Measurements from ENCODE around the gene PKIG. TPM values are rescaled to one million over a fixed set of nuclear protein-coding genes. Genes with fewer than 3 reads are reported as not detected.
A peak's percentile ranks its signal among the peaks of the same experiment; 100 is the strongest.
"Not testable (repeated sequence)": the region's sequence is repeated elsewhere in the genome, so short reads cannot be mapped to it uniquely, and the experiment has no call there.

PKIG gene
- total RNA-seq, 2 experiments from 2014 or later, result 1.1 to 1.6 TPM

- Mint-ChIP-seq H3K36me3 (peaks cover 22% of the 10 kb centered on the region), H3K4me3 (peak overlapping the region; percentile 25), H3K4me1 (peaks cover 89% of the 10 kb centered on the region), H3K27ac (peak overlapping the region; percentile 98), H3K9me3 (ENCODE audit: low read depth) (no peaks in the 10 kb centered on the region), H3K27me3 (no peaks in the 10 kb centered on the region)
- peak; percentile 49 for ATAC-seq
- DNase-seq, result peak; percentile 72
- CTCF ChIA-PET, result interaction anchor here (0.9 to 15.9 kb wide), 8 partner anchors 8 to 334 kb away, joined by 3 to 186 read pairs (median 4); partner anchors contain the start of gene FITM2
These were observed 62.3 kb downstream of the PKIG start for GRCh38 chr20:44644667-44645131.

DNA sequence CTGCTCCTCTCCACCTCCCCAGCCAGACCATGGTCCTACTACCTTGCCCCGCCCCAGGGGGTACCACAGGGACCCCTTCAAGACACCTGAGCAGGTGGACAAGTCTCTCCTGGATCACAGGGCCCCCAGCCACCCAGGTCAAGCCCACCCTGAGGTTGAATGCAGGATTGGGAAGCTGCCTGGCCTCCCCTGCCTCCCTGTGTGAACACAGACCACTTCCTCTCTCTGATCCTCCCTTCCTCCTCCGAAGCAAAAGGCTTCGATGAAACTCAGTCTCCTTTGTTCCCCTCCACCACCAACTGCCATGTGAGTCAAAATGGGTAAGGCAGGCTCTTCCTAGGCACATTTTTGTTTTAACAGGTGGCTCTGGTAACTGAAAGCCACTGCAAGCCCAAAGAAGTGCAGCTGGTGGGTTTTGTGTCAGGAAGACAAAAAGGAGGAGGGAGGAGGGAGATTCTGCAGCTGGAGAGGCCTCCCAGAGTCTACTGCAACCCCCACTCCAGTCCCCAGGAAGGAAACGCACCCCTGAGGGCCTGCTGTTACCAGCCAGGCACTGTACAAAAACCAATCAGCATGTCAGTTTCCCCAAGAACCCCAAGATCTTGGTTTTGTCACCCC, 63.8 kb downstream of the PKIG start:
- ATAC-seq, result peak; percentile 37
- Mint-ChIP-seq H3K4me3 (peak overlapping the region; percentile 45), H3K27ac (peak overlapping the region; percentile 98), H3K4me1 (peaks cover 95% of the 10 kb centered on the region), H3K36me3 (peaks cover 15% of the 10 kb centered on the region), H3K9me3 (ENCODE audit: low read depth) (no peaks in the 10 kb centered on the region), H3K27me3 (no peaks in the 10 kb centered on the region)
- CTCF ChIA-PET, result interaction anchor here (0.8 to 15.9 kb wide), 6 partner anchors 10 to 36 kb away, joined by 3 to 186 read pairs (median 4); no protein-coding TSS in a partner anchor
- peak; percentile 76 for DNase-seq

GRCh38 chr20:44646641-44647274, 64.4 kb downstream of the PKIG start:
- peaks cover 88% of the 10 kb centered on the region for H3K4me1 Mint-ChIP-seq
- ATAC-seq (peak; percentile 0), DNase-seq (peak; percentile 56)
- CTCF ChIA-PET, result interaction anchor here (0.5 to 15.9 kb wide), 7 partner anchors 10 to 263 kb away, joined by 3 to 186 read pairs (median 3); no protein-coding TSS in a partner anchor
- H3K27ac Mint-ChIP-seq, result peak overlapping the region; percentile 98
- no peaks in the 10 kb centered on the region for H3K9me3 Mint-ChIP-seq (ENCODE audit: low read depth)
- H3K4me3 Mint-ChIP-seq, result peak overlapping the region; percentile 45
- H3K36me3 Mint-ChIP-seq, result peaks cover 11% of the 10 kb centered on the region
- H3K27me3 Mint-ChIP-seq, result no peaks in the 10 kb centered on the region

DNA sequence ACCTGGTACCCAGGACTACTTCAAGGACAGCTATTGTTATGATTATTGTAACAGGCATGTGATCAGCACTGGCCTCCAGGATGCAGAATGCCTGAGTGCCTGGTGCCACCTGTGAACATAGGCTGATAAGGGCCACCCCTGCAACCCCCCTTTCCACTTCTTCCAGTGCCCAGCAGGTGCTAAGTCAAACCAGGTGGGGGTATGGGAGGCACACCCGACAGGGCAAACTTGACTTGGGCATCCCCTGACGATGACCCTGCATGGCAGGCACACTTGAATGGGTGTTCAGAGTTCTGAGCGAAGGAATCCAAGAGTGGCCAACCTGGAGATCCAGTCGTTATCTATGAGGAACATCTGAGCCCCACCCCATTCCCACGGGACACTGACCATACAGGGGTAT, 65.7 kb downstream of the PKIG start:
- Mint-ChIP-seq H3K27ac (peak overlapping the region; percentile 98), H3K27me3 (no peaks in the 10 kb centered on the region)

DNA sequence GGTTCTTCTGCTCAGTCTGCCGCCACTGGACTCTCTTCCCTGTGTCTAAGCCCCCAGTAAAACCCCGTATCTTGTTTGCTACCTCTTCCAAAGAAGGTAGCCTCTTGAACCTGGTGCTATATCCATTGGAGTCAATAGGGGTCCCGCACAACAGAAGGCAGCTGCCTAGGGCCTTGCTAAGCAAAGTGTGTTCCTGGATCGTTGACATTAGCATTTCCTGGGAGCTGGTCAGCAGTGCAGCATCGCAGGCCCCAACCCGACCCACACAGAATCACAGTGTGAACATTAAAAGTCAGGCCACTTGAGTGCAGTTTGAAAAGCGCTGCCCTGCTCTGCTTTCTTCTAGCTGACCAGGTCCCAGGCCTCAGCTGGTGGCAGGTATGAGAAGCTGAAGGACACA, 66.2 kb downstream of the PKIG start:
- CTCF ChIA-PET, result interaction anchor here (0.8 to 15.9 kb wide), 4 partner anchors 19 to 38 kb away, joined by 3 to 186 read pairs (median 4); no protein-coding TSS in a partner anchor
- DNase-seq (no peak), ATAC-seq (no peak)
- Mint-ChIP-seq H3K4me1 (peaks cover 78% of the 10 kb centered on the region), H3K27me3 (no peaks in the 10 kb centered on the region), H3K4me3 (no peak overlapping the region), H3K27ac (peak overlapping the region; percentile 41), H3K36me3 (peaks cover 9% of the 10 kb centered on the region), H3K9me3 (ENCODE audit: low read depth) (no peaks in the 10 kb centered on the region)

More for the DNA sequence above, 65.7 kb downstream of the PKIG start:
- CTCF ChIA-PET, result interaction anchor here (0.8 to 15.9 kb wide), 3 partner anchors 20 to 38 kb away, joined by 3 to 186 read pairs (median 4); no protein-coding TSS in a partner anchor
- H3K4me3 Mint-ChIP-seq, result no peak overlapping the region
- H3K36me3 Mint-ChIP-seq, result peaks cover 9% of the 10 kb centered on the region
- no peaks in the 10 kb centered on the region for H3K9me3 Mint-ChIP-seq (ENCODE audit: low read depth)
- ATAC-seq (no peak), DNase-seq (no peak)
- peaks cover 80% of the 10 kb centered on the region for H3K4me1 Mint-ChIP-seq

GRCh38 chr20:44649126-44649525, 66.7 kb downstream of the PKIG start:
- H3K27me3 Mint-ChIP-seq, result no peaks in the 10 kb centered on the region
- peak overlapping the region; percentile 37 for H3K4me3 Mint-ChIP-seq
- H3K9me3 Mint-ChIP-seq (ENCODE audit: low read depth), result no peaks in the 10 kb centered on the region
- DNase-seq, result no peak
- H3K36me3 Mint-ChIP-seq, result peaks cover 11% of the 10 kb centered on the region
- CTCF ChIA-PET, result interaction anchor here (0.6 to 15.9 kb wide), 6 partner anchors 10 to 1232 kb away, joined by 3 to 186 read pairs (median 4); no protein-coding TSS in a partner anchor
- peaks cover 75% of the 10 kb centered on the region for H3K4me1 Mint-ChIP-seq
- H3K27ac Mint-ChIP-seq, result peak overlapping the region; percentile 50
- ATAC-seq, result no peak

GRCh38 chr20:44649976-44650375, 67.6 kb downstream of the PKIG start:
- Mint-ChIP-seq H3K4me1 (peaks cover 66% of the 10 kb centered on the region), H3K36me3 (peaks cover 11% of the 10 kb centered on the region)
- CTCF ChIA-PET, result interaction anchor here (1.0 to 15.9 kb wide), 6 partner anchors 11 to 235 kb away, joined by 3 to 186 read pairs (median 4); partner anchors contain the start of gene YWHAB

DNA sequence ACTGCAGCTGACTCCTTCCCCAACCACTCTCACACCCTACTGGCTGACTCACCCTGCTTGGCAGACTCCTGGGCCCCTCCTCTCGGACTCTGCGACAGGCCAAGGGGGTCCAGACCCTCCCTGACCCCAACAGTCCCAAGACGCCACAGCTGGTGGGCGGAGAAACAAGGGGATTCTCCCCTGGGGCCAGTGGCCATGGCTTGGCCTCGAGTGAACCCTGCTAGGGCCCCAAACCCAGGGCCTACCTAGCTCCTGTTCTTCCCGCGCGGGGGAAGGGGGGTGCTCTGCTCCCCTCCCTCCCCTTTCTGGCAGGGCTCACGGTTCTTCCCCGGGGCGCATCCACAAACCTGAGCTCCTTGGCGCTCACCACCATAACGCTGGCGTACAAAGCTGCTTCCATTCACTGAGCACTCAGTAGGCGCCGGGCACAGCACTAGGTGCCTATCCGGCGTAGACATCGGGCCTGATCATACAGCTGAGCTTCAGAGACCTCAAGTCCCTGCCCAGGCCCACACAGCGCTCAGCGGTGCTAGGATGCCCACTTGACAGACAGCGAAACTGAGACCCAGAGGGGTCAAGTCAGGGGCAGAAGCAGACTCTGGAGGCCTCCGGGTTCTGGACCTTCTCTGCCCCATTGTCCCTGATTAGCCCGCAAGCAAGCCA, 68.5 kb downstream of the PKIG start:
- DNase-seq (peak; percentile 60), ATAC-seq (peak; percentile 44)
- CTCF ChIA-PET, result interaction anchor here (1.0 to 15.9 kb wide), 7 partner anchors 9 to 263 kb away, joined by 3 to 186 read pairs (median 3); partner anchors contain the start of gene YWHAB
- Mint-ChIP-seq H3K4me3 (peak overlapping the region; percentile 84), H3K36me3 (peaks cover 12% of the 10 kb centered on the region), H3K27ac (peak overlapping the region; percentile 80), H3K9me3 (ENCODE audit: low read depth) (no peaks in the 10 kb centered on the region), H3K4me1 (peaks cover 58% of the 10 kb centered on the region), H3K27me3 (no peaks in the 10 kb centered on the region)

More at GRCh38 chr20:44649976-44650375, 67.6 kb downstream of the PKIG start:
- ATAC-seq (no peak), DNase-seq (no peak)
- peak overlapping the region; percentile 80 for H3K27ac Mint-ChIP-seq
- H3K9me3 Mint-ChIP-seq (ENCODE audit: low read depth), result no peaks in the 10 kb centered on the region
- H3K4me3 Mint-ChIP-seq, result peak overlapping the region; percentile 84
- H3K27me3 Mint-ChIP-seq, result no peaks in the 10 kb centered on the region

GRCh38 chr20:44651434-44651683, 69.0 kb downstream of the PKIG start:
- Mint-ChIP-seq H3K9me3 (ENCODE audit: low read depth) (no peaks in the 10 kb centered on the region), H3K4me1 (peaks cover 53% of the 10 kb centered on the region), H3K4me3 (peak overlapping the region; percentile 84), H3K27ac (peak overlapping the region; percentile 80), H3K36me3 (peaks cover 12% of the 10 kb centered on the region), H3K27me3 (no peaks in the 10 kb centered on the region)
- CTCF ChIA-PET, result interaction anchor here (1.1 to 15.9 kb wide), 7 partner anchors 8 to 263 kb away, joined by 3 to 186 read pairs (median 5); partner anchors contain the start of gene YWHAB
- ATAC-seq, result no peak
- DNase-seq, result no peak

GRCh38 chr20:44651684-44652423, 69.5 kb downstream of the PKIG start, which contains the start of gene ADA:
Gene ADA, minus strand, starts transcription at chr20:44651699. Its CDS starts 92 bp downstream, at chr20:44651607.
- CTCF ChIA-PET, result interaction anchor here (1.1 to 15.9 kb wide), 5 partner anchors 9 to 264 kb away, joined by 3 to 186 read pairs (median 5); no protein-coding TSS in a partner anchor
- Mint-ChIP-seq H3K4me3 (peak within 1 kb of the TSS; percentile 84), H3K9me3 (ENCODE audit: low read depth) (no peaks in the 10 kb centered on the region), H3K36me3 (peaks cover 12% of the 10 kb centered on the region), H3K4me1 (peaks cover 48% of the 10 kb centered on the region), H3K27me3 (no peaks in the 10 kb centered on the region), H3K27ac (peak within 1 kb of the TSS; percentile 85)
- DNase-seq (peak; percentile 71), ATAC-seq (peak; percentile 67)

GRCh38 chr20:44653546-44653945, 71.2 kb downstream of the PKIG start:
- H3K27me3 Mint-ChIP-seq, result no peaks in the 10 kb centered on the region
- H3K4me3 Mint-ChIP-seq, result peak overlapping the region; percentile 84
- CTCF ChIA-PET, result interaction anchor here (0.8 to 15.9 kb wide), 7 partner anchors 8 to 29 kb away, joined by 3 to 186 read pairs (median 3); no protein-coding TSS in a partner anchor
- H3K4me1 Mint-ChIP-seq, result peaks cover 31% of the 10 kb centered on the region
- no peaks in the 10 kb centered on the region for H3K9me3 Mint-ChIP-seq (ENCODE audit: low read depth)
- H3K27ac Mint-ChIP-seq, result no peak overlapping the region
- H3K36me3 Mint-ChIP-seq, result peaks cover 19% of the 10 kb centered on the region
- ATAC-seq (no peak), DNase-seq (no peak)

- not testable (repeated sequence) for H3K4me3 Mint-ChIP-seq
- CTCF ChIA-PET, result interaction anchor here (1.1 to 15.9 kb wide), 5 partner anchors 11 to 28 kb away, joined by 3 to 186 read pairs (median 4); no protein-coding TSS in a partner anchor
These were observed 71.8 kb downstream of the PKIG start for GRCh38 chr20:44654210-44654609.

More at GRCh38 chr20:44654210-44654609, 71.8 kb downstream of the PKIG start:
- Mint-ChIP-seq H3K36me3 (peaks cover 23% of the 10 kb centered on the region), H3K4me1 (peaks cover 25% of the 10 kb centered on the region)
- not testable (repeated sequence) for H3K27me3 Mint-ChIP-seq; H3K9me3 Mint-ChIP-seq (ENCODE audit: low read depth); DNase-seq; ATAC-seq; H3K27ac Mint-ChIP-seq

Measured in activated CD8-positive, alpha-beta memory T cell treated with anti-CD3 and anti-CD28 coated beads, Interleukin-2, amount 10 ng/mL, durations not matched to agents 7 days and 5 days (primary cell).